A673 (cell line): ENCODE data around the gene HAND1. TPM values are rescaled to one million over a fixed set of nuclear protein-coding genes. Genes with fewer than 3 reads are reported as not detected.
A peak's percentile ranks its signal among the peaks of the same experiment; 100 is the strongest.

ENCODE experiments used
- BruUV-seq: library from RNA; stranded (reverse); fragments of 400-500 nt; replicated peaks from 2 replicates; lab custom pipeline; 2021; lab: Mats Ljungman, UMichigan
- CTCF ChIA-PET: fragments of 300-600 bp; sonication (Branson Sonifier 250); formaldehyde crosslinking; loops from one replicate; lab custom pipeline; 2022; ENCODE audit warnings: antibody characterized with exemption; lab: Charles Lee
- POLR2A ChIA-PET: fragments of 300-600 bp; sonication (Branson Sonifier 250); formaldehyde crosslinking; loops from one replicate; lab custom pipeline; 2022; ENCODE audit warnings: antibody characterized with exemption; ENCODE audit not compliant: low non-redundant PET; lab: Charles Lee
- DNase-seq: peaks from one replicate; pipeline ENCODE4 v3.0.0-alpha.2; 2015; ENCODE audit warnings: low spot score
- H3K27ac ChIP-seq: fragments of 200-600 bp; sonication (generic); 2 replicates; pipeline ENCODE4 v1.5.1; 2016; ENCODE audit warnings: mixed run types, low read depth, mild to moderate bottlenecking, mixed read lengths, antibody characterized with exemption, low read length; ENCODE audit not compliant: poor library complexity, severe bottlenecking
- H3K27me3 ChIP-seq: fragments of 200-600 bp; sonication (generic); replicated peaks from 2 replicates; pipeline ENCODE4 v1.6.1; 2017; ENCODE audit warnings: mixed run types, low read depth, mild to moderate bottlenecking, mixed read lengths, antibody characterized with exemption, low read length; ENCODE audit not compliant: insufficient read depth, poor library complexity
- H3K36me3 ChIP-seq: fragments of 200-600 bp; sonication (generic); 2 replicates; pipeline ENCODE4 v1.6.1; 2016; ENCODE audit warnings: mixed run types, mild to moderate bottlenecking, mixed read lengths, antibody characterized with exemption, low read length; ENCODE audit not compliant: insufficient read depth, poor library complexity, severe bottlenecking
- H3K4me1 ChIP-seq: fragments of 200-600 bp; sonication (generic); 2 replicates; pipeline ENCODE4 v1.6.1; 2017; ENCODE audit warnings: mixed run types, mild to moderate bottlenecking, mixed read lengths, antibody characterized with exemption, low read length; ENCODE audit not compliant: insufficient read depth, poor library complexity, severe bottlenecking
- H3K4me3 ChIP-seq: fragments of 200-600 bp; sonication (generic); 2 replicates; pipeline ENCODE4 v1.5.1; 2016; ENCODE audit warnings: low read depth, mixed run types, mild to moderate bottlenecking, mixed read lengths, low read length; ENCODE audit not compliant: poor library complexity, severe bottlenecking
- H3K9me3 ChIP-seq: fragments of 200-600 bp; sonication (generic); 2 replicates; pipeline ENCODE4 v1.6.1; 2016; ENCODE audit warnings: mixed run types, low read depth, mild to moderate bottlenecking, mixed read lengths, antibody characterized with exemption, low read length; ENCODE audit not compliant: poor library complexity, severe bottlenecking
- CTCF ChIP-seq: fragments of 300-800, 200-600 bp; sonication (generic); conservative IDR thresholded peaks from 2 replicates; pipeline ENCODE4 v1.5.1; 2017; ENCODE audit warnings: low read depth, mild to moderate bottlenecking, antibody characterized with exemption, low read length, moderate library complexity, mixed read lengths
- EZH2 ChIP-seq: fragments of 200-600 bp; sonication (generic); IDR thresholded peaks from 2 replicates; pipeline ENCODE4 v1.6.1; 2017; ENCODE audit warnings: borderline replicate concordance, low read depth, mild to moderate bottlenecking, mixed read lengths, antibody characterized with exemption, low read length; ENCODE audit not compliant: poor library complexity, severe bottlenecking
- intact Hi-C: fragments of 100-400 bp; cut with micrococcal nuclease; formaldehyde crosslinking; loops from one replicate; pipeline ENCODE4 v1.10.0; 2022; ENCODE audit not compliant: unreplicated experiment
- total RNA-seq: library from RNA; stranded (reverse); gene quantifications from 2 replicates; pipeline ENCODE4 v1.2.3, GENCODE V29; 2021

HAND1 gene
- total RNA-seq, 1 experiment from 2014 or later = not detected

GRCh38 chr5:154480847-154481246 lies 2.8 kb upstream of the HAND1 start:
- Histone ChIP-seq H3K27ac (no peak overlapping the region), H3K9me3 (no peaks in the 10 kb centered on the region), H3K27me3 (peaks cover 100% of the 10 kb centered on the region), H3K4me3 (no peak overlapping the region), H3K36me3 (no peaks in the 10 kb centered on the region), H3K4me1 (peaks cover 4% of the 10 kb centered on the region)
- DNase-seq = no peak
- POLR2A ChIA-PET = no interaction called here
- intact Hi-C loops = no loop called here
- no TSS peak for BruUV-seq
- CTCF ChIA-PET = no interaction called here
- TF ChIP-seq CTCF = no peak
- no peak for TF ChIP-seq EZH2

GRCh38 chr5:154479944-154480750 lies 2.1 kb upstream of the HAND1 start:
- intact Hi-C loops = no loop called here
- Histone ChIP-seq H3K36me3 (no peaks in the 10 kb centered on the region), H3K27ac (no peak overlapping the region), H3K27me3 (peaks cover 100% of the 10 kb centered on the region), H3K4me3 (no peak overlapping the region), H3K4me1 (peaks cover 4% of the 10 kb centered on the region), H3K9me3 (no peaks in the 10 kb centered on the region)
- ChIA-PET POLR2A (no interaction called here), CTCF (no interaction called here)
- no peak for TF ChIP-seq CTCF
- TF ChIP-seq EZH2 = peak; percentile 44
- no peak for DNase-seq
- no TSS peak for BruUV-seq

- POLR2A ChIA-PET = no interaction called here
- Histone ChIP-seq H3K27me3 (peaks cover 100% of the 10 kb centered on the region), H3K27ac (no peak overlapping the region), H3K4me1 (peaks cover 4% of the 10 kb centered on the region), H3K9me3 (no peaks in the 10 kb centered on the region), H3K36me3 (no peaks in the 10 kb centered on the region), H3K4me3 (no peak overlapping the region)
- CTCF ChIA-PET = no interaction called here
- intact Hi-C loops = no loop called here
- peak; percentile 86 for TF ChIP-seq EZH2
- no peak for TF ChIP-seq CTCF
- DNase-seq = no peak
- no TSS peak for BruUV-seq
These were observed 1.3 kb upstream of the HAND1 start for GRCh38 chr5:154479160-154479943.
